H1 (cell line): Measurements from ENCODE around the gene KERA. TPM values are rescaled to one million over a fixed set of nuclear protein-coding genes. Genes with fewer than 3 reads are reported as not detected.

Experiments
- CTCF ChIA-PET: fragments of 300-600 bp; sonication (Branson Sonifier 250); formaldehyde crosslinking; loops from one replicate; lab custom pipeline; 2021; ENCODE audit not compliant: partially characterized antibody; lab: Charles Lee
- POLR2A ChIA-PET: fragments of 300-600 bp; sonication (Branson Sonifier 250); formaldehyde crosslinking; loops from one replicate; lab custom pipeline; 2021; ENCODE audit warnings: inconsistent platforms; ENCODE audit not compliant: partially characterized antibody; lab: Charles Lee
- DNase-seq, 2 experiments: peaks; one replicate each; pipeline versions ENCODE4 v3.0.0 to v3.0.0-alpha.2; 2010 to 2022; ENCODE audit warnings: low spot score in 2 of 2, low read depth in 1 of 2, mixed read lengths in 1 of 2
- FAIRE-seq: peaks from 2 replicates; lab custom pipeline; 2011; peaks lifted over from hg19 to GRCh38; lab: Jason Lieb, UNC
- H2AFZ ChIP-seq: 2 replicates; pipeline ENCODE4 v1.8.1; 2012; ENCODE audit warnings: low read length, inconsistent platforms
- H2AK5ac ChIP-seq: 2 replicates; pipeline ENCODE4 v1.6.1; 2013; ENCODE audit warnings: low read depth, low read length
- H2BK120ac ChIP-seq: replicated peaks from 2 replicates; pipeline ENCODE3; 2013; ENCODE audit warnings: low read depth, low read length, inconsistent platforms
- H2BK12ac ChIP-seq: 2 replicates; pipeline ENCODE4 v1.6.1; 2013; ENCODE audit warnings: low read depth, low read length
- H2BK15ac ChIP-seq: 2 replicates; pipeline ENCODE4 v1.6.1; 2013; ENCODE audit warnings: low read length
- H2BK20ac ChIP-seq: 2 replicates; pipeline ENCODE4 v1.6.1; 2013; ENCODE audit warnings: low read length
- H2BK5ac ChIP-seq: 2 replicates; pipeline ENCODE4 v1.6.1; 2013; ENCODE audit warnings: low read depth, low read length
- H3K14ac ChIP-seq: 2 replicates; pipeline ENCODE4 v1.6.1; 2013; ENCODE audit warnings: inconsistent platforms; ENCODE audit not compliant: insufficient read length
- H3K18ac ChIP-seq: 2 replicates; pipeline ENCODE4 v1.6.1; 2013; ENCODE audit warnings: low read length; ENCODE audit errors: extremely low read depth
- H3K23ac ChIP-seq: 2 replicates; pipeline ENCODE4 v1.6.1; 2013; ENCODE audit warnings: inconsistent platforms; ENCODE audit not compliant: insufficient read length
- H3K23me2 ChIP-seq: 2 replicates; pipeline ENCODE4 v1.6.1; 2013; ENCODE audit warnings: low read depth, low read length
- H3K27ac ChIP-seq: 2 replicates; pipeline ENCODE4 v1.6.1; 2011; ENCODE audit warnings: low read depth, low read length, inconsistent platforms
- H3K27me3 ChIP-seq, 4 experiments: replicated peaks in 1 of 4; 1 replicate in 1 of 4; 2 replicates in 3 of 4; pipeline versions ENCODE4 v1.6.1 to v1.8.1; 2011 to 2013; ENCODE audit warnings: low read length in 3 of 4, mild to moderate bottlenecking in 3 of 4, inconsistent platforms in 2 of 4, mixed read lengths in 2 of 4, moderate library complexity in 1 of 4; ENCODE audit not compliant: control insufficient read depth in 3 of 4, insufficient read depth in 3 of 4; ENCODE audit errors: extremely low read depth in 1 of 4
- H3K36me3 ChIP-seq, 4 experiments: 2 replicates each; pipeline versions ENCODE4 v1.6.1 to v1.8.1; 2011 to 2013; ENCODE audit warnings: mild to moderate bottlenecking in 4 of 4, low read length in 3 of 4, moderate library complexity in 2 of 4, control low read depth in 1 of 4, inconsistent platforms in 1 of 4; ENCODE audit not compliant: insufficient read depth in 4 of 4, control insufficient read depth in 2 of 4
- H3K4ac ChIP-seq: replicated peaks from 2 replicates; pipeline ENCODE3; 2013; ENCODE audit warnings: low read length, low read depth, mixed read lengths, inconsistent platforms; ENCODE audit not compliant: insufficient read length
- H3K4me1 ChIP-seq, 4 experiments: replicated peaks in 1 of 4; 1 replicate in 1 of 4; 2 replicates in 3 of 4; pipeline versions ENCODE4 v1.6.1 to v1.8.1; 2011 to 2013; ENCODE audit warnings: low read length in 3 of 4, inconsistent platforms in 2 of 4, mixed read lengths in 1 of 4; ENCODE audit not compliant: insufficient read depth in 4 of 4, control insufficient read depth in 3 of 4
- H3K4me2 ChIP-seq, 2 experiments: 2 replicates each; pipeline versions ENCODE4 v1.6.1 to v1.8.1; 2011 to 2013; ENCODE audit warnings: low read depth in 2 of 2, low read length in 2 of 2, control low read depth in 1 of 2, inconsistent platforms in 1 of 2, mild to moderate bottlenecking in 1 of 2; ENCODE audit not compliant: insufficient read depth in 1 of 2
- H3K4me3 ChIP-seq, 4 experiments: fragments of 200-600, 300-600 bp in 1 of 4; sonication (generic), shearing (Covaris generic), sonication (Bioruptor Twin) in 1 of 4; 2 replicates each; pipeline versions ENCODE4 v1.5.1 to v1.8.1; 2011 to 2016; ENCODE audit warnings: low read length in 4 of 4, low read depth in 3 of 4, control low read depth in 2 of 4, inconsistent platforms in 2 of 4, mild to moderate bottlenecking in 2 of 4, mixed read lengths in 1 of 4, moderate library complexity in 1 of 4; ENCODE audit not compliant: insufficient read depth in 2 of 4; ENCODE audit errors: extremely low read depth in 1 of 4
- H3K56ac ChIP-seq: replicated peaks from 2 replicates; pipeline ENCODE3; 2013; ENCODE audit warnings: low read depth, mild to moderate bottlenecking, mixed read lengths, low read length, inconsistent platforms; ENCODE audit not compliant: insufficient read length
- H3K79me1 ChIP-seq: 2 replicates; pipeline ENCODE4 v1.6.1; 2013; ENCODE audit warnings: low read depth, low read length, control low read depth
- H3K79me2 ChIP-seq, 2 experiments: 2 replicates each; pipeline versions ENCODE4 v1.6.1 to v1.8.1; 2012 to 2013; ENCODE audit warnings: low read length in 2 of 2, mild to moderate bottlenecking in 2 of 2, inconsistent platforms in 1 of 2; ENCODE audit not compliant: insufficient read depth in 2 of 2, control insufficient read depth in 1 of 2
- H3K9ac ChIP-seq, 4 experiments: replicated peaks in 1 of 4; 1 replicate in 1 of 4; 2 replicates in 3 of 4; pipeline versions ENCODE4 v1.6.1 to v1.8.1; 2011 to 2013; ENCODE audit warnings: low read depth in 3 of 4, low read length in 3 of 4, control low read depth in 2 of 4, mild to moderate bottlenecking in 2 of 4, moderate library complexity in 2 of 4, inconsistent platforms in 1 of 4; ENCODE audit errors: extremely low read depth in 1 of 4
- H3K9me3 ChIP-seq, 2 experiments: 2 replicates each; pipeline versions ENCODE4 v1.6.1 to v1.8.1; 2012 to 2013; ENCODE audit warnings: mild to moderate bottlenecking in 2 of 2, moderate library complexity in 2 of 2, control low read depth in 1 of 2, inconsistent platforms in 1 of 2, low read depth in 1 of 2, low read length in 1 of 2, mixed read lengths in 1 of 2; ENCODE audit not compliant: insufficient read depth in 2 of 2
- H4K20me1 ChIP-seq, 2 experiments: replicated peaks in 1 of 2; 2 replicates each; pipeline versions ENCODE3 to v1.8.1; 2011 to 2013; ENCODE audit warnings: inconsistent platforms in 2 of 2, low read length in 2 of 2, mild to moderate bottlenecking in 1 of 2; ENCODE audit not compliant: insufficient read depth in 2 of 2, control insufficient read depth in 1 of 2
- H4K5ac ChIP-seq: 2 replicates; pipeline ENCODE4 v1.6.1; 2013; ENCODE audit warnings: low read length, low read depth, mixed read lengths, inconsistent platforms; ENCODE audit not compliant: insufficient read length
- H4K8ac ChIP-seq: 2 replicates; pipeline ENCODE4 v1.8.0; 2013; ENCODE audit warnings: mild to moderate bottlenecking, moderate library complexity, low read length, inconsistent platforms; ENCODE audit not compliant: insufficient read depth; ENCODE audit errors: extremely low read depth
- H4K91ac ChIP-seq: replicated peaks from 2 replicates; pipeline ENCODE3; 2013; ENCODE audit warnings: low read length, mixed read lengths, inconsistent platforms; ENCODE audit not compliant: insufficient read length
- BCL11A ChIP-seq, 2 experiments: IDR thresholded peaks; one replicate each; pipeline ENCODE4 v1.6.1; 2011; ENCODE audit warnings: low read depth in 2 of 2, low read length in 2 of 2, mild to moderate bottlenecking in 2 of 2
- CBX8 ChIP-seq: fragments of 300-800, 300-1000 bp; sonication (generic); IDR thresholded peaks from 2 replicates; pipeline ENCODE4 v1.7.1; 2016; ENCODE audit warnings: low read depth, low read length, borderline replicate concordance
- EP300 ChIP-seq, 2 experiments: IDR thresholded peaks; 1 replicate in 1 of 2; 2 replicates in 1 of 2; pipeline ENCODE4 v1.6.1; 2011 to 2012; ENCODE audit warnings: low read depth in 2 of 2, low read length in 2 of 2, mild to moderate bottlenecking in 2 of 2, borderline replicate concordance in 1 of 2, inconsistent platforms in 1 of 2, moderate library complexity in 1 of 2
- NANOG ChIP-seq: IDR thresholded peaks from 2 replicates; pipeline ENCODE4 v1.6.1; 2011; ENCODE audit warnings: low read length, low read depth, mild to moderate bottlenecking, inconsistent platforms; ENCODE audit not compliant: insufficient read depth, poor library complexity, severe bottlenecking
- RBBP5 ChIP-seq: IDR thresholded peaks from 2 replicates; pipeline ENCODE4 v1.7.1; 2012; ENCODE audit warnings: low read depth, mild to moderate bottlenecking, inconsistent platforms, low read length, moderate library complexity, borderline replicate concordance
- WGBS, 2 experiments: shearing (Covaris generic) in 1 of 2; methylation state at CpG; one replicate each; pipeline versions ENCODE4 v1.1.6 to v1.1.7; 2013 to 2015; ENCODE audit warnings: low lambda C conversion rate in 2 of 2, mixed read lengths in 2 of 2, inconsistent platforms in 1 of 2, low coverage in 1 of 2, missing lambda C conversion rate in 1 of 2; ENCODE audit not compliant: insufficient replicate concordance in 2 of 2, insufficient coverage in 1 of 2, insufficient read length in 1 of 2; ENCODE audit errors: extremely low coverage in 1 of 2, missing lambda C conversion rate in 1 of 2; 5-methylcytosine and 5-hydroxymethylcytosine counted together
- polyA plus RNA-seq, 7 experiments: library from polyadenylated mRNA; depleted of rRNA in 3 of 7; stranded (reverse) in 5 of 7; unstranded in 2 of 7; fragments of >200 nt in 5 of 7; fragments of 200-250 nt in 2 of 7; gene quantifications; 1 replicate in 5 of 7; 2 replicates in 1 of 7; 4 replicates in 1 of 7; pipeline versions ENCODE4 v1.2.1 to v1.2.3, GENCODE V29; 2011 to 2013; ENCODE audit warnings: missing spikeins in 2 of 7, mixed read lengths in 2 of 7
- total RNA-seq: library from RNA; stranded (reverse); fragmentation: NEBNext Ultra II Directional; extraction: Animal tissue kit (Norgen Biotek cat#: 25700); gene quantifications from 2 replicates; pipeline ENCODE4 v1.2.1, GENCODE V29; 2021
- TF ChIP-seq, protein P1 (sequence below): IDR thresholded peaks from 2 replicates; pipeline ENCODE4 v1.6.1; 2012; ENCODE audit warnings: inconsistent platforms

The KERA gene
- total and polyA plus RNA-seq, 2 of the 8 experiments (the other 6 are each of a cell fraction or from before 2014, with no cell fraction given) = not detected

DNA sequence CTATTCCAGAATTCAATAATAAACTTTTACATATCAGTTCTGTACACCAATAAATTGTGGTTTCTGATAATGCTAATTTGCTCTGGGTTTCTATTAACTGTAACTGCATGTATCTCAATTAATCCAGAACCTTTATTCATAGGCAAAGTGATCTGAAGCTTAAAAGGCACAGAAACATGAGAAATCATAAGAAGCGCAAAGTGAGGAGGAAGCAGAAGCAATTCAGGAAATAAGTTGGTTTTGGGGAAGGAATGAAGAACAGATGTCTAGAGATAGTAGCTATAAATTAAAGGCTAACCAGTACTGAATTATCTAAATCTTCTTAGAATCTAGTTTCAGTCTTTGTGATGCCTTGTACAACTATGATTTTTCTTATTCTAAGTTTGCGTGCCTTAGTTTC is 24.6 kb downstream of the KERA start:
- Histone ChIP-seq H4K20me1 (no peaks in the 10 kb centered on the region), H3K79me1 (no peaks in the 10 kb centered on the region), H2BK15ac (no peak overlapping the region), H3K4me1 (no peaks in the 10 kb centered on the region), H3K36me3 (no peaks in the 10 kb centered on the region), H3K9me3 (no peaks in the 10 kb centered on the region), H4K8ac (no peak overlapping the region), H2AFZ (no peak overlapping the region), H4K5ac (no peak overlapping the region), H3K27ac (no peak overlapping the region), H4K91ac (no peak overlapping the region), H2BK120ac (no peak overlapping the region), H3K18ac (no peak overlapping the region), H3K79me2 (no peaks in the 10 kb centered on the region), H3K9ac (no peak overlapping the region), H3K4me2 (no peak overlapping the region), H3K4me3 (no peak overlapping the region), H2BK12ac (no peak overlapping the region), H2BK5ac (no peak overlapping the region), H2BK20ac (no peak overlapping the region), H3K14ac (no peak overlapping the region), H3K56ac (no peak overlapping the region), H3K4ac (no peak overlapping the region), H2AK5ac (no peak overlapping the region), H3K23ac (no peak overlapping the region), H3K23me2 (no peaks in the 10 kb centered on the region), H3K27me3 (no peaks in the 10 kb centered on the region)
- POLR2A ChIA-PET = no interaction called here
- DNase-seq = no peak
- WGBS, 2 experiments = 93% methylated on average over 2 of the region's 2 CpGs; no CpG with 5 or more reads in 1 of the 2 experiments
- CTCF ChIA-PET = no interaction called here
- no peak for FAIRE-seq
- TF ChIP-seq RBBP5 (no peak), NANOG (no peak), EP300 (IDR thresholded peaks at IDR 0.05; ENCODE audit: borderline replicate concordance in 1 of 2, low read depth in 2 of 2, low read length in 2 of 2) (no peak), BCL11A (IDR thresholded peaks at IDR 0.05; ENCODE audit: low read depth in 2 of 2, low read length in 2 of 2) (no peak), CBX8 (no peak)
- TF ChIP-seq, protein P1, sequence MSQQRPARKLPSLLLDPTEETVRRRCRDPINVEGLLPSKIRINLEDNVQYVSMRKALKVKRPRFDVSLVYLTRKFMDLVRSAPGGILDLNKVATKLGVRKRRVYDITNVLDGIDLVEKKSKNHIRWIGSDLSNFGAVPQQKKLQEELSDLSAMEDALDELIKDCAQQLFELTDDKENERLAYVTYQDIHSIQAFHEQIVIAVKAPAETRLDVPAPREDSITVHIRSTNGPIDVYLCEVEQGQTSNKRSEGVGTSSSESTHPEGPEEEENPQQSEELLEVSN = no peak
